ENCODE results near the gene VTCN1.

DNA sequence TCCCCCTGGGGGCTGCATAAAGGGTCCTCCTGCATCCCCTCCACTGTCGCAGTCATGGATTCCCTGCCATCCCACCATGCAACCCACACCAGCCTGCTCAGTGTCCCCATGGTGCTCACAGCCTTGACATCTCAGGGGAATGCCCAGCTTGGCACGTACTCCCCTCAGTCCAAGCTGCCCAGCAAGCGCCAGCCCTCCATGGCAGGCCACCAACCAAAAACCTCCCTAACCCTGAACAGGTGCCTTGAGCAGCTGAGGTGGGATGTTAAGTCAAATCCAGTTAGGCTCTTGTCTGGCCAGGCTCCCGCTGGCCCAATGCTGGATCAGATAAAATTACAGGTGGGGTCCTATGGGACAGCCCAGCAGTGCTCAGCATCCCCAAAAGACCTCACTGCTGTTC is 341 bp downstream of the VTCN1 start:
- TF ChIP-seq, protein P1, sequence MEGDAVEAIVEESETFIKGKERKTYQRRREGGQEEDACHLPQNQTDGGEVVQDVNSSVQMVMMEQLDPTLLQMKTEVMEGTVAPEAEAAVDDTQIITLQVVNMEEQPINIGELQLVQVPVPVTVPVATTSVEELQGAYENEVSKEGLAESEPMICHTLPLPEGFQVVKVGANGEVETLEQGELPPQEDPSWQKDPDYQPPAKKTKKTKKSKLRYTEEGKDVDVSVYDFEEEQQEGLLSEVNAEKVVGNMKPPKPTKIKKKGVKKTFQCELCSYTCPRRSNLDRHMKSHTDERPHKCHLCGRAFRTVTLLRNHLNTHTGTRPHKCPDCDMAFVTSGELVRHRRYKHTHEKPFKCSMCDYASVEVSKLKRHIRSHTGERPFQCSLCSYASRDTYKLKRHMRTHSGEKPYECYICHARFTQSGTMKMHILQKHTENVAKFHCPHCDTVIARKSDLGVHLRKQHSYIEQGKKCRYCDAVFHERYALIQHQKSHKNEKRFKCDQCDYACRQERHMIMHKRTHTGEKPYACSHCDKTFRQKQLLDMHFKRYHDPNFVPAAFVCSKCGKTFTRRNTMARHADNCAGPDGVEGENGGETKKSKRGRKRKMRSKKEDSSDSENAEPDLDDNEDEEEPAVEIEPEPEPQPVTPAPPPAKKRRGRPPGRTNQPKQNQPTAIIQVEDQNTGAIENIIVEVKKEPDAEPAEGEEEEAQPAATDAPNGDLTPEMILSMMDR (IDR thresholded peaks at IDR 0.05; ENCODE audit: control extremely low read depth in 1 of 3, insufficient read depth in 1 of 3, low read depth in 1 of 3, low read length in 3 of 3) = no peak
- TF ChIP-seq EZH2 (IDR thresholded peaks at IDR 0.05; ENCODE audit: low read depth, low read length, severe bottlenecking) (no peak), POLR2A (IDR thresholded peaks at IDR 0.05; ENCODE audit: control extremely low read depth in 1 of 2, low read depth in 2 of 2, low read length in 2 of 2) (no peak), CHD2 (IDR thresholded peaks at IDR 0.05; ENCODE audit: low read length) (no peak), SIRT6 (IDR thresholded peaks at IDR 0.05; ENCODE audit: low read length) (no peak), RAD21 (IDR thresholded peaks at IDR 0.05 in 1 of 2, conservative IDR thresholded peaks at IDR 0.05 in 1 of 2; ENCODE audit: low read depth in 2 of 2, low read length in 2 of 2) (no peak), BCL11A (IDR thresholded peaks at IDR 0.05; ENCODE audit: low read depth in 2 of 2, low read length in 2 of 2) (no peak), EP300 (IDR thresholded peaks at IDR 0.05; ENCODE audit: borderline replicate concordance in 1 of 2, low read depth in 2 of 2, low read length in 2 of 2) (no peak)

Measured in H1 (cell line).